Sigmoid colon (tissue), 4 donors: ENCODE measurements around the gene RAB15.

Source experiments
- EP300 ChIP-seq, 4 donors: sonication (generic); formaldehyde crosslinking; IDR thresholded peaks; one replicate each; pipeline ENCODE4 v1.6.1; 2017; ENCODE audit warnings: antibody characterized with exemption in 4 of 4
- POLR2A ChIP-seq, 2 donors: fragments of 450-650 bp; IDR thresholded peaks; one replicate each; pipeline ENCODE4 v1.6.1; 2016; ENCODE audit warnings: antibody characterized with exemption in 2 of 2, mild to moderate bottlenecking in 2 of 2, moderate library complexity in 2 of 2
- POLR2AphosphoS5 ChIP-seq, 4 donors: sonication (generic); formaldehyde crosslinking; IDR thresholded peaks; one replicate each; pipeline ENCODE4 v1.6.1; 2017; ENCODE audit warnings: antibody characterized with exemption in 4 of 4
- TF ChIP-seq, protein P1 (sequence below), 4 experiments: fragments of 450-650 bp in 3 of 4; fragments of 200-600 bp in 1 of 4; IDR thresholded peaks; one replicate each; pipeline ENCODE4 v1.5.1; 2016 to 2019; ENCODE audit warnings: antibody characterized with exemption in 4 of 4, mild to moderate bottlenecking in 3 of 4, moderate library complexity in 2 of 4

DNA sequence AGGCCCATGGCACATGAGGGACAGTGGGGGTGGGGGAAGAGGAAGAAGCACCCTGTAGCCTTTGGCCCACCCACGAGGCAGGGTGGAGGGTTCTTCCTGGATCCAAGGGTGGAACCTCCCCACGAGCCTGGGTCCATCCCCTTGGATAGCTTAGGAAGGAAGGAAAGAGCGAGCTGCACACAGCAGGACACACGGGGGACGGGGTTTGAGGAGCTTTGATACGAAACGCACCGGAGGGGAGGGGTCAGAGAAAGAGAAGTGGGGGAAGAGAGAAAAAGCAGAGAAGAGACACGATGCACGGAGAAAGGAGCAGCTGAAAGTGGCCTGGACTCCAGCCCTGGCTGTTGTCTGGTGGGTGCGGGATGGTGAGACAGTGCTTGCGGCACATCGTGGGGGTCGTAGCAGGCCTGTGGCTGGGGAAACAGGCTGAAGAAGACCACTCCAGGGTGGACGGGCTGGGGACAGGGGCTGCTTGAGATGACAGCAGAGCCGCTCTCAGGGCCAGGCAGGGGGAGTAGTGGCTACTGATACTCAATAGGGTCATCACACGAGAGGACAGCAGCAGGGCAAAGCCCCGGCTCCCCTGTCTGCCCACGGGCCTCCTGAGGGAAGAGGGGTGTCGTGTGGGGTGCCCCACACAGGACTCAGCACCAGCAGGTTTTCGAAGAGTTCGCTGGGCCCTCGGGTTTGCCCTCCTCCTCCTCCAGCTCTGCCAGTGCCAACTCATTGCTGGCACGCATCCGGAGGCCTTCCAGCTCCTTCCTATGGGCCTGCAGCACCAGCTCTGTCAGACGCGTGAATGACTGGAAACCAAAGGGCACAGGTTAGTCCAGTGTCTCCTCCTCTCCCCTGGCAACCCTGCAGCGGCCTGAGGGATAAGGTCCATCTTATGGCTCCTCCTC lies 24.2 kb downstream of the RAB15 start:
- TF ChIP-seq POLR2A (IDR thresholded peaks at IDR 0.05): no peak
- TF ChIP-seq, protein P1, sequence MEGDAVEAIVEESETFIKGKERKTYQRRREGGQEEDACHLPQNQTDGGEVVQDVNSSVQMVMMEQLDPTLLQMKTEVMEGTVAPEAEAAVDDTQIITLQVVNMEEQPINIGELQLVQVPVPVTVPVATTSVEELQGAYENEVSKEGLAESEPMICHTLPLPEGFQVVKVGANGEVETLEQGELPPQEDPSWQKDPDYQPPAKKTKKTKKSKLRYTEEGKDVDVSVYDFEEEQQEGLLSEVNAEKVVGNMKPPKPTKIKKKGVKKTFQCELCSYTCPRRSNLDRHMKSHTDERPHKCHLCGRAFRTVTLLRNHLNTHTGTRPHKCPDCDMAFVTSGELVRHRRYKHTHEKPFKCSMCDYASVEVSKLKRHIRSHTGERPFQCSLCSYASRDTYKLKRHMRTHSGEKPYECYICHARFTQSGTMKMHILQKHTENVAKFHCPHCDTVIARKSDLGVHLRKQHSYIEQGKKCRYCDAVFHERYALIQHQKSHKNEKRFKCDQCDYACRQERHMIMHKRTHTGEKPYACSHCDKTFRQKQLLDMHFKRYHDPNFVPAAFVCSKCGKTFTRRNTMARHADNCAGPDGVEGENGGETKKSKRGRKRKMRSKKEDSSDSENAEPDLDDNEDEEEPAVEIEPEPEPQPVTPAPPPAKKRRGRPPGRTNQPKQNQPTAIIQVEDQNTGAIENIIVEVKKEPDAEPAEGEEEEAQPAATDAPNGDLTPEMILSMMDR (IDR thresholded peaks at IDR 0.05): no peak
- no peak for TF ChIP-seq EP300 (IDR thresholded peaks at IDR 0.05)
- no peak for TF ChIP-seq POLR2AphosphoS5 (IDR thresholded peaks at IDR 0.05)
